HepG2 (cell line): ENCODE measurements around the gene IRX2. TPM values are rescaled to one million over a fixed set of nuclear protein-coding genes. Genes with fewer than 3 reads are reported as not detected.

Experiments used
- ATAC-seq: fragments of 200-7000 bp; cut with Tn5 transposase; 3 replicates; pipeline ENCODE4 v1.9.1; 2020; ENCODE audit warnings: mild to moderate bottlenecking, moderate library complexity
- BruUV-seq: library from RNA; stranded (reverse); fragments of 400-500 nt; replicated peaks from 2 replicates; lab custom pipeline; 2021; lab: Mats Ljungman, UMichigan
- CTCF ChIA-PET: fragments of 300-600 bp; formaldehyde crosslinking; extraction: SDS; loops from one replicate; lab custom pipeline; 2021; ENCODE audit warnings: low total read pairs, inconsistent platforms, low intra/inter-chr PET ratio; lab: Yijun Ruan, JAX
- POLR2A ChIA-PET: fragments of 350-600 bp; sonication (Branson Sonifier 250); formaldehyde crosslinking; loops from one replicate; lab custom pipeline; 2020; ENCODE audit warnings: antibody characterized with exemption, inconsistent platforms; lab: Yijun Ruan, JAX
- DNase-seq: peaks from one replicate; pipeline ENCODE4 v3.0.0-alpha.2; 2015; ENCODE audit warnings: low spot score
- FAIRE-seq: peaks from 3 replicates; lab custom pipeline; 2011; peaks lifted over from hg19 to GRCh38; lab: Jason Lieb, UNC
- H2AFZ ChIP-seq: one replicate; pipeline ENCODE4 v1.6.1; 2011; ENCODE audit warnings: low read length, inconsistent platforms
- H3K27ac ChIP-seq: fragments of 300-600 bp; 3 replicates; pipeline ENCODE4 v1.8.0; 2011; ENCODE audit warnings: mixed run types, mild to moderate bottlenecking, mixed read lengths, low read length, inconsistent platforms; ENCODE audit not compliant: insufficient read depth; ENCODE audit errors: extremely low read length
- H3K27me3 ChIP-seq, 2 experiments: fragments of 200-600 bp in 1 of 2; 2 replicates in 1 of 2; 3 replicates in 1 of 2; pipeline versions ENCODE4 v1.6.0 to v1.8.0; 2011; ENCODE audit warnings: low read length in 2 of 2, mild to moderate bottlenecking in 2 of 2, moderate library complexity in 2 of 2, inconsistent platforms in 1 of 2; ENCODE audit not compliant: insufficient read depth in 2 of 2, control insufficient read depth in 1 of 2
- H3K36me3 ChIP-seq, 2 experiments: fragments of 200-600 bp in 1 of 2; replicated peaks in 1 of 2; 2 replicates in 1 of 2; 3 replicates in 1 of 2; pipeline versions ENCODE4 v1.5.1 to v1.8.0; 2011; ENCODE audit warnings: low read length in 2 of 2, inconsistent platforms in 1 of 2; ENCODE audit not compliant: insufficient read depth in 2 of 2, control insufficient read depth in 1 of 2
- H3K4me1 ChIP-seq: 2 replicates; pipeline ENCODE4 v1.5.1; 2012; ENCODE audit warnings: low read length, inconsistent platforms; ENCODE audit not compliant: insufficient read depth
- H3K4me2 ChIP-seq: 2 replicates; pipeline ENCODE4 v1.6.0; 2011; ENCODE audit warnings: low read depth, low read length, inconsistent platforms
- H3K4me3 ChIP-seq, 3 experiments: fragments of 200-600 bp in 1 of 3; sonication (generic), shearing (Covaris generic) in 1 of 3; replicated peaks in 1 of 3; 2 replicates each; pipeline ENCODE4 v1.5.1; 2011 to 2016; ENCODE audit warnings: low read length in 3 of 3, inconsistent platforms in 2 of 3, low read depth in 2 of 3, mild to moderate bottlenecking in 2 of 3, control low read depth in 1 of 3, mixed read lengths in 1 of 3; ENCODE audit not compliant: insufficient read depth in 1 of 3
- H3K79me2 ChIP-seq: one replicate; pipeline ENCODE4 v1.6.1; 2011; ENCODE audit warnings: low read length, inconsistent platforms; ENCODE audit not compliant: insufficient read depth
- H3K9ac ChIP-seq: 2 replicates; pipeline ENCODE4 v1.6.0; 2011; ENCODE audit warnings: mild to moderate bottlenecking, low read depth, low read length, inconsistent platforms; ENCODE audit not compliant: insufficient read depth
- H3K9me3 ChIP-seq: 2 replicates; pipeline ENCODE4 v1.5.1; 2012; ENCODE audit warnings: mild to moderate bottlenecking, low read length
- H4K20me1 ChIP-seq: 2 replicates; pipeline ENCODE4 v1.6.0; 2011; ENCODE audit warnings: inconsistent platforms, mild to moderate bottlenecking, low read length, moderate library complexity; ENCODE audit not compliant: insufficient read depth
- CC2D1A ChIP-seq: sonication (generic); formaldehyde crosslinking; IDR thresholded peaks from 2 replicates; pipeline ENCODE4 v1.8.1; 2023; ENCODE audit warnings: mild to moderate bottlenecking, missing genetic modification reagents
- ISX ChIP-seq: sonication (generic); formaldehyde crosslinking; conservative IDR thresholded peaks from 2 replicates; pipeline ENCODE4 v1.5.0; 2020; ENCODE audit warnings: missing genetic modification reagents
- ZNF180 ChIP-seq: sonication (generic); formaldehyde crosslinking; IDR thresholded peaks from 2 replicates; pipeline ENCODE4 v1.4.0; 2020; ENCODE audit warnings: low read depth, missing genetic modification reagents, borderline replicate concordance
- WGBS: methylation state at CpG from one replicate; pipeline ENCODE4 v1.1.6; 2017; ENCODE audit warnings: low lambda C conversion rate; 5-methylcytosine and 5-hydroxymethylcytosine counted together
- in situ Hi-C: cut with HindIII; loops from 2 replicates; pipeline ENCODE4 v1.10.0; 2017; ENCODE audit warnings: low pct_unique_long_range_greater_than_20kb; ENCODE audit not compliant: extremely low pct_ligation_motif_present
- intact Hi-C: fragments of 100-400 bp; cut with micrococcal nuclease; formaldehyde crosslinking; loops from one replicate; pipeline ENCODE4 v1.10.0; 2022; ENCODE audit not compliant: unreplicated experiment
- polyA plus RNA-seq, 8 experiments: library from polyadenylated mRNA; depleted of rRNA in 3 of 8; stranded (reverse) in 7 of 8; unstranded in 1 of 8; fragments of >200 nt; fragmentation: Illumina TruSeq in 4 of 8; extraction: Trizol in 4 of 8; gene quantifications; 2 replicates each; pipeline versions ENCODE4 v1.2.1 to v1.2.3, GENCODE V29; 2011 to 2016; ENCODE audit warnings: low read depth in 4 of 8, missing spikeins in 1 of 8, mixed read lengths in 1 of 8; ENCODE audit not compliant: insufficient read depth in 1 of 8
- total RNA-seq, 5 experiments: library from RNA; depleted of rRNA; stranded (reverse); fragments of >200 nt; fragmentation: Illumina TruSeq; extraction: Trizol; gene quantifications; 2 replicates each; pipeline ENCODE4 v1.2.3, GENCODE V29; 2016; ENCODE audit warnings: low read depth in 1 of 5
- TF ChIP-seq, protein P1 (sequence below): sonication (generic); formaldehyde crosslinking; IDR thresholded peaks from 2 replicates; pipeline ENCODE4 v1.5.0; 2020; ENCODE audit warnings: missing genetic modification reagents, mild to moderate bottlenecking, borderline replicate concordance
- TF ChIP-seq, protein P2 (sequence below): sonication (generic); formaldehyde crosslinking; IDR thresholded peaks from 2 replicates; pipeline ENCODE4 v1.5.0; 2020; ENCODE audit warnings: mild to moderate bottlenecking, missing genetic modification reagents

The IRX2 gene
- total and polyA plus RNA-seq, 2 of the 13 experiments (the other 11 are each of a cell fraction or from before 2014, with no cell fraction given), result not detected

- H3K79me2 ChIP-seq, result no peaks in the 10 kb centered on the region
- no peaks in the 10 kb centered on the region for H3K9me3 ChIP-seq
- H3K4me3 ChIP-seq, result no peak overlapping the region
- no peak for ATAC-seq
- ChIA-PET POLR2A (no interaction called here), CTCF (no interaction called here)
- DNase-seq, result no peak
- in situ Hi-C loops, result no loop called here
- no peak for FAIRE-seq
- no peak overlapping the region for H2AFZ ChIP-seq
- no peak overlapping the region for H3K27ac ChIP-seq
- no peaks in the 10 kb centered on the region for H3K36me3 ChIP-seq
- H3K4me1 ChIP-seq, result no peaks in the 10 kb centered on the region
- intact Hi-C loops, result no loop called here
- WGBS, result 30% methylated on average over 6 of the region's 6 CpGs
- no TSS peak for BruUV-seq
- H3K4me2 ChIP-seq, result no peak overlapping the region
- peaks cover 0 to 21% of the 10 kb centered on the region in 2 experiments; a peak in 2 of 5 replicates for H3K27me3 ChIP-seq
- H4K20me1 ChIP-seq, result no peaks in the 10 kb centered on the region
- no peak overlapping the region for H3K9ac ChIP-seq
- no peak for TF ChIP-seq CC2D1A (CRISPR knock-in tag)
- TF ChIP-seq, protein P1, sequence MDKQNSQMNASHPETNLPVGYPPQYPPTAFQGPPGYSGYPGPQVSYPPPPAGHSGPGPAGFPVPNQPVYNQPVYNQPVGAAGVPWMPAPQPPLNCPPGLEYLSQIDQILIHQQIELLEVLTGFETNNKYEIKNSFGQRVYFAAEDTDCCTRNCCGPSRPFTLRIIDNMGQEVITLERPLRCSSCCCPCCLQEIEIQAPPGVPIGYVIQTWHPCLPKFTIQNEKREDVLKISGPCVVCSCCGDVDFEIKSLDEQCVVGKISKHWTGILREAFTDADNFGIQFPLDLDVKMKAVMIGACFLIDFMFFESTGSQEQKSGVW, result no peak
- TF ChIP-seq ZNF180 (CRISPR knock-in tag), result no peak
- TF ChIP-seq, protein P2, sequence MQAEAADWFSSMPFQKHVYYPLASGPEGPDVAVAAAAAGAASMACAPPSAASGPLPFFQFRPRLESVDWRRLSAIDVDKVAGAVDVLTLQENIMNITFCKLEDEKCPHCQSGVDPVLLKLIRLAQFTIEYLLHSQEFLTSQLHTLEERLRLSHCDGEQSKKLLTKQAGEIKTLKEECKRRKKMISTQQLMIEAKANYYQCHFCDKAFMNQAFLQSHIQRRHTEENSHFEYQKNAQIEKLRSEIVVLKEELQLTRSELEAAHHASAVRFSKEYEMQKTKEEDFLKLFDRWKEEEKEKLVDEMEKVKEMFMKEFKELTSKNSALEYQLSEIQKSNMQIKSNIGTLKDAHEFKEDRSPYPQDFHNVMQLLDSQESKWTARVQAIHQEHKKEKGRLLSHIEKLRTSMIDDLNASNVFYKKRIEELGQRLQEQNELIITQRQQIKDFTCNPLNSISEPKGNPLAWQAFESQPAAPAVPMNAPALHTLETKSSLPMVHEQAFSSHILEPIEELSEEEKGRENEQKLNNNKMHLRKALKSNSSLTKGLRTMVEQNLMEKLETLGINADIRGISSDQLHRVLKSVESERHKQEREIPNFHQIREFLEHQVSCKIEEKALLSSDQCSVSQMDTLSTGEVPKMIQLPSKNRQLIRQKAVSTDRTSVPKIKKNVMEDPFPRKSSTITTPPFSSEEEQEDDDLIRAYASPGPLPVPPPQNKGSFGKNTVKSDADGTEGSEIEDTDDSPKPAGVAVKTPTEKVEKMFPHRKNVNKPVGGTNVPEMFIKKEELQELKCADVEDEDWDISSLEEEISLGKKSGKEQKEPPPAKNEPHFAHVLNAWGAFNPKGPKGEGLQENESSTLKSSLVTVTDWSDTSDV (CRISPR knock-in tag), result no peak
- TF ChIP-seq ISX (CRISPR knock-in tag), result no peak
Measured at GRCh38 chr5:2719332-2719731, 32.1 kb downstream of the IRX2 start.
